ENCODE results near the gene DCP1B. TPM values are rescaled to one million over a fixed set of nuclear protein-coding genes. Genes with fewer than 3 reads are reported as not detected.

DCP1B gene
- total RNA-seq, 1 donor from 2014 or later: 22.9 TPM

GRCh38 chr12:2049604-2050540 is 45.6 kb upstream of the DCP1B start:
- no peak for TF ChIP-seq CTCF (IDR thresholded peaks at IDR 0.05; ENCODE audit: unreplicated experiment)
- no peaks in the 10 kb centered on the region for H3K36me3 Mint-ChIP-seq
- peak overlapping the region; percentile 29 for H3K27ac Mint-ChIP-seq
- H3K9me3 Mint-ChIP-seq: no peaks in the 10 kb centered on the region
- H3K4me1 Mint-ChIP-seq: peaks cover 39% of the 10 kb centered on the region
- DNase-seq (ENCODE audit: low spot score in 2 of 2, unreplicated experiment in 2 of 2): no peak
- no peak overlapping the region for H3K4me3 Mint-ChIP-seq
- H3K27me3 Mint-ChIP-seq (ENCODE audit: low read depth): no peaks in the 10 kb centered on the region

- no peak for DNase-seq (ENCODE audit: low spot score in 2 of 2, unreplicated experiment in 2 of 2)
- H3K27me3 Mint-ChIP-seq (ENCODE audit: low read depth): no peaks in the 10 kb centered on the region
- H3K9me3 Mint-ChIP-seq: no peaks in the 10 kb centered on the region
- no peak for TF ChIP-seq CTCF (IDR thresholded peaks at IDR 0.05; ENCODE audit: unreplicated experiment)
- H3K4me1 Mint-ChIP-seq: peaks cover 31% of the 10 kb centered on the region
- no peak overlapping the region for H3K4me3 Mint-ChIP-seq
- H3K27ac Mint-ChIP-seq: no peak overlapping the region
- no peaks in the 10 kb centered on the region for H3K36me3 Mint-ChIP-seq
These were observed 43.5 kb upstream of the DCP1B start for GRCh38 chr12:2047752-2048151.

GRCh38 chr12:2046957-2047356 is 42.7 kb upstream of the DCP1B start:
- Mint-ChIP-seq H3K27ac (no peak overlapping the region), H3K4me3 (no peak overlapping the region), H3K36me3 (no peaks in the 10 kb centered on the region), H3K4me1 (peaks cover 29% of the 10 kb centered on the region), H3K27me3 (ENCODE audit: low read depth) (no peaks in the 10 kb centered on the region), H3K9me3 (no peaks in the 10 kb centered on the region)
- no peak for TF ChIP-seq CTCF (IDR thresholded peaks at IDR 0.05; ENCODE audit: unreplicated experiment)
- no peak for DNase-seq (ENCODE audit: low spot score in 2 of 2, unreplicated experiment in 2 of 2)

GRCh38 chr12:2044165-2044564 is 39.9 kb upstream of the DCP1B start:
- H3K27me3 Mint-ChIP-seq (ENCODE audit: low read depth): no peaks in the 10 kb centered on the region

GRCh38 chr12:2043054-2043453 is 38.8 kb upstream of the DCP1B start:
- no peaks in the 10 kb centered on the region for H3K9me3 Mint-ChIP-seq
- H3K4me1 Mint-ChIP-seq: peaks cover 1% of the 10 kb centered on the region
- no peaks in the 10 kb centered on the region for H3K36me3 Mint-ChIP-seq
- no peak for TF ChIP-seq CTCF (IDR thresholded peaks at IDR 0.05; ENCODE audit: unreplicated experiment)
- H3K27ac Mint-ChIP-seq: no peak overlapping the region
- DNase-seq (ENCODE audit: low spot score in 2 of 2, unreplicated experiment in 2 of 2): no peak
- H3K27me3 Mint-ChIP-seq (ENCODE audit: low read depth): no peaks in the 10 kb centered on the region
- no peak overlapping the region for H3K4me3 Mint-ChIP-seq

More at GRCh38 chr12:2044165-2044564, 39.9 kb upstream of the DCP1B start:
- TF ChIP-seq CTCF (IDR thresholded peaks at IDR 0.05; ENCODE audit: unreplicated experiment): no peak
- Mint-ChIP-seq H3K4me1 (peaks cover 7% of the 10 kb centered on the region), H3K4me3 (no peak overlapping the region), H3K27ac (no peak overlapping the region), H3K36me3 (no peaks in the 10 kb centered on the region), H3K9me3 (no peaks in the 10 kb centered on the region)
- no peak for DNase-seq (ENCODE audit: low spot score in 2 of 2, unreplicated experiment in 2 of 2)

All from mesothelial cell of epicardium (in vitro differentiated cells).